H9 (cell line): Measurements from ENCODE around the gene IQCE. TPM values are rescaled to one million over a fixed set of nuclear protein-coding genes. Genes with fewer than 3 reads are reported as not detected.
A peak's percentile ranks its signal among the peaks of the same experiment; 100 is the strongest.

Experiments used
- DNase-seq: peaks from one replicate; pipeline ENCODE4 v3.0.0-alpha.2; 2017
- H2AFZ ChIP-seq: one replicate; pipeline ENCODE4 v1.6.1; 2013; ENCODE audit warnings: mild to moderate bottlenecking, low read length, control low read depth, moderate library complexity
- H2AK5ac ChIP-seq: 2 replicates; pipeline ENCODE4 v1.6.1; 2013; ENCODE audit warnings: low read length, control low read depth, mixed read lengths; ENCODE audit not compliant: insufficient read length
- H2BK120ac ChIP-seq: one replicate; pipeline ENCODE4 v1.6.1; 2013; ENCODE audit warnings: low read depth, mild to moderate bottlenecking, low read length, control low read depth, inconsistent platforms; ENCODE audit not compliant: poor library complexity, severe bottlenecking
- H2BK12ac ChIP-seq: 2 replicates; pipeline ENCODE4 v1.6.1; 2013; ENCODE audit warnings: low read length, control low read depth, mixed read lengths, low read depth; ENCODE audit not compliant: insufficient read length
- H2BK15ac ChIP-seq: 2 replicates; pipeline ENCODE4 v1.6.1; 2013; ENCODE audit warnings: low read depth, low read length, control low read depth
- H2BK20ac ChIP-seq: one replicate; pipeline ENCODE4 v1.6.1; 2013; ENCODE audit warnings: low read depth, mild to moderate bottlenecking, low read length, control low read depth, inconsistent platforms; ENCODE audit not compliant: poor library complexity, severe bottlenecking
- H2BK5ac ChIP-seq: 2 replicates; pipeline ENCODE4 v1.6.1; 2013; ENCODE audit warnings: low read length, control low read depth, mixed read lengths; ENCODE audit not compliant: insufficient read length
- H3K14ac ChIP-seq: 2 replicates; pipeline ENCODE4 v1.6.1; 2013; ENCODE audit warnings: low read length, control low read depth; ENCODE audit not compliant: insufficient read depth
- H3K18ac ChIP-seq: 2 replicates; pipeline ENCODE4 v1.6.1; 2013; ENCODE audit warnings: low read depth, mild to moderate bottlenecking, mixed read lengths, low read length, control low read depth; ENCODE audit not compliant: insufficient read length
- H3K23ac ChIP-seq: 2 replicates; pipeline ENCODE4 v1.6.1; 2013; ENCODE audit warnings: low read length, control low read depth, mixed read lengths, low read depth; ENCODE audit not compliant: insufficient read length
- H3K23me2 ChIP-seq: 2 replicates; pipeline ENCODE4 v1.6.1; 2013; ENCODE audit warnings: low read depth, mild to moderate bottlenecking, mixed read lengths, low read length, control low read depth; ENCODE audit not compliant: insufficient read length, poor library complexity, severe bottlenecking
- H3K27ac ChIP-seq: 2 replicates; pipeline ENCODE4 v1.5.1; 2013; ENCODE audit warnings: low read length, control low read depth, mixed read lengths, low read depth; ENCODE audit not compliant: insufficient read length
- H3K27me3 ChIP-seq: 2 replicates; pipeline ENCODE4 v1.6.1; 2013; ENCODE audit warnings: low read length, control low read depth, inconsistent platforms; ENCODE audit not compliant: insufficient read depth
- H3K4ac ChIP-seq: 2 replicates; pipeline ENCODE4 v1.6.1; 2013; ENCODE audit warnings: low read depth, mild to moderate bottlenecking, control low read depth, inconsistent platforms, low read length, moderate library complexity
- H3K4me1 ChIP-seq: 2 replicates; pipeline ENCODE4 v1.6.1; 2013; ENCODE audit warnings: low read length, control low read depth, inconsistent platforms; ENCODE audit not compliant: insufficient read depth
- H3K4me2 ChIP-seq: 2 replicates; pipeline ENCODE4 v1.6.1; 2013; ENCODE audit warnings: low read length, control low read depth, mixed read lengths; ENCODE audit not compliant: insufficient read length, insufficient read depth
- H3K56ac ChIP-seq: 2 replicates; pipeline ENCODE4 v1.6.1; 2013; ENCODE audit warnings: low read depth, mild to moderate bottlenecking, mixed read lengths, low read length, control low read depth; ENCODE audit not compliant: insufficient read length
- H3K79me1 ChIP-seq: 2 replicates; pipeline ENCODE4 v1.6.1; 2013; ENCODE audit warnings: low read depth, mild to moderate bottlenecking, moderate library complexity, low read length, control low read depth, inconsistent platforms; ENCODE audit not compliant: insufficient read depth, poor library complexity, severe bottlenecking
- H3K79me2 ChIP-seq: 2 replicates; pipeline ENCODE4 v1.6.1; 2013; ENCODE audit warnings: low read length, control low read depth, inconsistent platforms; ENCODE audit not compliant: insufficient read depth
- H3K9ac ChIP-seq: 2 replicates; pipeline ENCODE4 v1.6.1; 2013; ENCODE audit warnings: low read length, control low read depth, mixed read lengths; ENCODE audit not compliant: insufficient read length; ENCODE audit errors: extremely low read depth
- H3K9me3 ChIP-seq: one replicate; pipeline ENCODE4 v1.6.1; 2013; ENCODE audit warnings: low read depth, low read length, inconsistent platforms; ENCODE audit not compliant: control insufficient read depth
- H3T11ph ChIP-seq: one replicate; pipeline ENCODE4 v1.6.1; 2013; ENCODE audit warnings: mild to moderate bottlenecking, low read length, control low read depth, inconsistent platforms
- H4K20me1 ChIP-seq: one replicate; pipeline ENCODE4 v1.6.1; 2013; ENCODE audit not compliant: control insufficient read depth, insufficient read length, insufficient read depth
- H4K5ac ChIP-seq: 2 replicates; pipeline ENCODE4 v1.6.1; 2013; ENCODE audit warnings: low read depth, mild to moderate bottlenecking, mixed read lengths, low read length, control low read depth; ENCODE audit not compliant: insufficient read length
- H4K8ac ChIP-seq: replicated peaks from 2 replicates; pipeline ENCODE4 v1.6.1; 2013; ENCODE audit warnings: low read length, control low read depth, mixed read lengths, low read depth; ENCODE audit not compliant: insufficient read length
- H4K91ac ChIP-seq: 2 replicates; pipeline ENCODE4 v1.6.1; 2013; ENCODE audit warnings: low read depth, mild to moderate bottlenecking, moderate library complexity, mixed read lengths, low read length, control low read depth; ENCODE audit not compliant: insufficient read length
- H3K27ac Mint-ChIP-seq, 3 experiments: 2 replicates in 2 of 3; 3 replicates in 1 of 3; pipeline ENCODE4 v1.8.0; 2020 to 2021; ENCODE audit warnings: mixed read lengths in 3 of 3, mild to moderate bottlenecking in 1 of 3, moderate library complexity in 1 of 3
- H3K27me3 Mint-ChIP-seq: 2 replicates; pipeline ENCODE4 v1.8.0; 2021; ENCODE audit warnings: low read depth, mild to moderate bottlenecking, moderate library complexity, mixed read lengths
- H3K36me3 Mint-ChIP-seq, 3 experiments: 2 replicates in 2 of 3; 3 replicates in 1 of 3; pipeline ENCODE4 v1.8.0; 2020 to 2021; ENCODE audit warnings: low read depth in 3 of 3, mixed read lengths in 3 of 3; ENCODE audit not compliant: insufficient read depth in 1 of 3
- H3K4me1 Mint-ChIP-seq, 2 experiments: 2 replicates each; pipeline ENCODE4 v1.8.0; 2020; ENCODE audit warnings: mixed read lengths in 2 of 2
- H3K4me3 Mint-ChIP-seq, 2 experiments: 2 replicates in 1 of 2; 3 replicates in 1 of 2; pipeline ENCODE4 v1.8.0; 2020 to 2021; ENCODE audit warnings: mild to moderate bottlenecking in 2 of 2, mixed read lengths in 2 of 2, moderate library complexity in 1 of 2
- H3K9me3 Mint-ChIP-seq, 2 experiments: 2 replicates in 1 of 2; 3 replicates in 1 of 2; pipeline ENCODE4 v1.8.0; 2020; ENCODE audit warnings: mild to moderate bottlenecking in 2 of 2, mixed read lengths in 2 of 2, moderate library complexity in 1 of 2
- WGBS: extraction: QIAGEN DNeasy Blood & Tissue Kit; methylation state at CpG from one replicate; pipeline ENCODE4 v1.1.7; 2013; ENCODE audit warnings: missing lambda C conversion rate, low lambda C conversion rate, mixed read lengths; ENCODE audit not compliant: insufficient read length; ENCODE audit errors: extremely low coverage; 5-methylcytosine and 5-hydroxymethylcytosine counted together
- microRNA-seq: library from miRNA; unstranded; fragments of <30 nt; microRNA quantifications from one replicate; pipeline ENCODE4, GENCODE V29; 2020; ENCODE audit warnings: borderline microRNAs expressed
- total RNA-seq: library from RNA; stranded (reverse); gene quantifications from 2 replicates; pipeline ENCODE4 v1.2.1, GENCODE V29; 2021
- TF ChIP-seq, protein P1 (sequence below): fragments of 200-600 bp; sonication (generic); conservative IDR thresholded peaks from 3 replicates; pipeline ENCODE4 v1.8.0; 2021; ENCODE audit warnings: antibody characterized with exemption, mild to moderate bottlenecking

Gene IQCE
- total RNA-seq, 1 experiment from 2014 or later, result 7.0 TPM

DNA sequence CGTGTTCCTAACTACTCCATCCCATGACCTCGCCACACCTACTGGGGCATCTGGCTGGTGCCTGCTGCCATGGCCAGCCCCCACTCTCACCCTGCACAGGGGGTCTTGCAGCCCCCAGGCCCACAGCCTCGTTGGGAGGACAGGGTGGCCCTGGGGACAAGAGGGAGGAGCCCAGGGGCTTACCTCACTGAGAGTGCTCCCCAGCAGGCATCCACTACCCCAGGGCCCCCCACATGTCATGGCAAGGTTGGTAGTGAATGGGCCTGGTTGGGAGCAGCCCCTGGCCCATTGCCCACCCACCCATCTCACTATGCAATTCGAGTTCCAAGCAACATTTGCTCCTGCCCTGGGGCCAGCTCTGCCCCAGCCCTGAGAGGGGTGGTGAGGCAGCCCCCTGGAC is 105.2 kb downstream of the IQCE start:
- no peak overlapping the region for H2BK15ac ChIP-seq
- H4K5ac ChIP-seq, result no peak overlapping the region
- TF ChIP-seq, protein P1, sequence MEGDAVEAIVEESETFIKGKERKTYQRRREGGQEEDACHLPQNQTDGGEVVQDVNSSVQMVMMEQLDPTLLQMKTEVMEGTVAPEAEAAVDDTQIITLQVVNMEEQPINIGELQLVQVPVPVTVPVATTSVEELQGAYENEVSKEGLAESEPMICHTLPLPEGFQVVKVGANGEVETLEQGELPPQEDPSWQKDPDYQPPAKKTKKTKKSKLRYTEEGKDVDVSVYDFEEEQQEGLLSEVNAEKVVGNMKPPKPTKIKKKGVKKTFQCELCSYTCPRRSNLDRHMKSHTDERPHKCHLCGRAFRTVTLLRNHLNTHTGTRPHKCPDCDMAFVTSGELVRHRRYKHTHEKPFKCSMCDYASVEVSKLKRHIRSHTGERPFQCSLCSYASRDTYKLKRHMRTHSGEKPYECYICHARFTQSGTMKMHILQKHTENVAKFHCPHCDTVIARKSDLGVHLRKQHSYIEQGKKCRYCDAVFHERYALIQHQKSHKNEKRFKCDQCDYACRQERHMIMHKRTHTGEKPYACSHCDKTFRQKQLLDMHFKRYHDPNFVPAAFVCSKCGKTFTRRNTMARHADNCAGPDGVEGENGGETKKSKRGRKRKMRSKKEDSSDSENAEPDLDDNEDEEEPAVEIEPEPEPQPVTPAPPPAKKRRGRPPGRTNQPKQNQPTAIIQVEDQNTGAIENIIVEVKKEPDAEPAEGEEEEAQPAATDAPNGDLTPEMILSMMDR, result no peak
- no peak overlapping the region for H3K4me2 ChIP-seq
- no peak overlapping the region for H3K56ac ChIP-seq
- Mint-ChIP-seq H3K27ac (peak overlapping the region in 2 of 3 experiments; percentile 44 to 87; a peak in 3 of 7 replicates), H3K27me3 (peaks cover 27% of the 10 kb centered on the region), H3K4me3 (no peak overlapping the region), H3K36me3 (peaks cover 2 to 12% (median 11%) of the 10 kb centered on the region in 3 experiments; a peak in 6 of 7 replicates), H3K4me1 (peaks cover 5 to 14% of the 10 kb centered on the region in 2 experiments; a peak in 2 of 4 replicates), H3K9me3 (peaks cover 2 to 5% of the 10 kb centered on the region in 2 experiments; a peak in 3 of 5 replicates)
- no peak overlapping the region for H2AK5ac ChIP-seq
- no CpG with 5 or more reads among the region's 4 CpGs for WGBS
- no peak overlapping the region for H3K9ac ChIP-seq
- H3K14ac ChIP-seq, result no peak overlapping the region
- no peaks in the 10 kb centered on the region for H3K27me3 ChIP-seq
- DNase-seq, result peak; percentile 34
- no peaks in the 10 kb centered on the region for H3K23me2 ChIP-seq
- H3K4me1 ChIP-seq, result no peaks in the 10 kb centered on the region; the same call in 1 of the 2 replicates
- no peak overlapping the region for H2BK120ac ChIP-seq
- H2AFZ ChIP-seq, result no peak overlapping the region
- H4K8ac ChIP-seq, result no peak overlapping the region
- no peaks in the 10 kb centered on the region for H3K79me1 ChIP-seq
- H3K18ac ChIP-seq, result no peak overlapping the region
- H3K4ac ChIP-seq, result no peak overlapping the region
- H2BK12ac ChIP-seq, result no peak overlapping the region
- H3K9me3 ChIP-seq, result no peaks in the 10 kb centered on the region
- no peak overlapping the region for H3K23ac ChIP-seq
- no peak overlapping the region for H4K91ac ChIP-seq
- no peaks in the 10 kb centered on the region for H4K20me1 ChIP-seq
- H3T11ph ChIP-seq, result no peak overlapping the region
- no peak overlapping the region for H2BK5ac ChIP-seq
- no peak overlapping the region for H3K27ac ChIP-seq
- no peak overlapping the region for H2BK20ac ChIP-seq
- no peaks in the 10 kb centered on the region for H3K79me2 ChIP-seq

Small RNAs within 50 kb of the gene (microRNA-seq; reads per million reads assigned to microRNA genes)
- gene MIR4648, result not detected

Other genes starting within 250 kb of the IQCE start
- gene SNX8, start 244.5 kb upstream of the IQCE start, total RNA-seq, result 40.6 and 45.6 TPM in 2 replicates
- gene EIF3B, start 204.2 kb upstream of the IQCE start, total RNA-seq, result 337 and 343 TPM in 2 replicates
- 18.4 and 19.3 TPM in 2 replicates for gene CHST12, start 155.4 kb upstream of the IQCE start, total RNA-seq
- not detected in 2 replicates for gene GRIFIN, start 82.6 kb upstream of the IQCE start, total RNA-seq
- 52.9 and 55.3 TPM in 2 replicates for gene LFNG, start 39.2 kb upstream of the IQCE start, total RNA-seq
- gene BRAT1, start 3.5 kb upstream of the IQCE start, total RNA-seq, result 41.2 and 42.6 TPM in 2 replicates
- 122 TPM in 2 replicates for gene TTYH3, start 73.0 kb downstream of the IQCE start, total RNA-seq
- gene AMZ1, start 129.2 kb downstream of the IQCE start, total RNA-seq, result 0.74 and 0.90 TPM in 2 replicates